OCI-LY1 (cell line): Measurements from ENCODE around the gene SPNS2.

Experiments
- EZH2 ChIP-seq: fragments of 200-600 bp; sonication (generic), shearing (Covaris generic); IDR thresholded peaks from 2 replicates; pipeline ENCODE4 v1.8.0; 2017; ENCODE audit warnings: borderline replicate concordance, mixed run types, mild to moderate bottlenecking, antibody characterized with exemption, low read length, moderate library complexity, mixed read lengths
- TF ChIP-seq, protein P1 (sequence below): fragments of 200-600 bp; sonication (generic), shearing (Covaris generic); IDR thresholded peaks from 2 replicates; pipeline ENCODE4 v1.5.1; 2017; ENCODE audit warnings: mild to moderate bottlenecking, antibody characterized with exemption, low read length, moderate library complexity, mixed read lengths

DNA sequence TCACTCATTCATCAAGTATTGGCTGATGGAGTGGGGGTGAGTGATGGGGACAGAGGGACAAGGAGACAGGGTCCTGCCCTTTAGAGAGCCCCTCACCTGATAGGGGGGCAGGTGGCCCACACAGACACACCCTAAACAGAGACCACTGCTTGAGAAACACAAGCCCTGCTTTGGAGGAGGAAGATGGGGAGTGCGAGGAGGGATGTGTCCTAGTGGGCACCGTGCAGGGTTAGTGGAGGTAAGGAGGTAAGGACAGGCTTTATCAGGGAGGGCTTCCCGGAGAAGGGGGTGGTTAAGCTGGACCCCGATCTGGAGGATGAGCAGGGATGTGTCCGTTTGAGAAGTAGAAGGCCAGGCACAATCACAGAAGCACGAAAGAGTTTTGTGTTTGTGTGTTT lies 77.5 kb downstream of the SPNS2 start:
- TF ChIP-seq, protein P1, sequence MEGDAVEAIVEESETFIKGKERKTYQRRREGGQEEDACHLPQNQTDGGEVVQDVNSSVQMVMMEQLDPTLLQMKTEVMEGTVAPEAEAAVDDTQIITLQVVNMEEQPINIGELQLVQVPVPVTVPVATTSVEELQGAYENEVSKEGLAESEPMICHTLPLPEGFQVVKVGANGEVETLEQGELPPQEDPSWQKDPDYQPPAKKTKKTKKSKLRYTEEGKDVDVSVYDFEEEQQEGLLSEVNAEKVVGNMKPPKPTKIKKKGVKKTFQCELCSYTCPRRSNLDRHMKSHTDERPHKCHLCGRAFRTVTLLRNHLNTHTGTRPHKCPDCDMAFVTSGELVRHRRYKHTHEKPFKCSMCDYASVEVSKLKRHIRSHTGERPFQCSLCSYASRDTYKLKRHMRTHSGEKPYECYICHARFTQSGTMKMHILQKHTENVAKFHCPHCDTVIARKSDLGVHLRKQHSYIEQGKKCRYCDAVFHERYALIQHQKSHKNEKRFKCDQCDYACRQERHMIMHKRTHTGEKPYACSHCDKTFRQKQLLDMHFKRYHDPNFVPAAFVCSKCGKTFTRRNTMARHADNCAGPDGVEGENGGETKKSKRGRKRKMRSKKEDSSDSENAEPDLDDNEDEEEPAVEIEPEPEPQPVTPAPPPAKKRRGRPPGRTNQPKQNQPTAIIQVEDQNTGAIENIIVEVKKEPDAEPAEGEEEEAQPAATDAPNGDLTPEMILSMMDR: no peak
- no peak for TF ChIP-seq EZH2
